H9 (cell line): ENCODE results near the gene HTN3. TPM values are rescaled to one million over a fixed set of nuclear protein-coding genes. Genes with fewer than 3 reads are reported as not detected.

Source experiments
- DNase-seq: peaks from one replicate; pipeline ENCODE4 v3.0.0-alpha.2; 2017
- H2AFZ ChIP-seq: one replicate; pipeline ENCODE4 v1.6.1; 2013; ENCODE audit warnings: mild to moderate bottlenecking, low read length, control low read depth, moderate library complexity
- H2AK5ac ChIP-seq: 2 replicates; pipeline ENCODE4 v1.6.1; 2013; ENCODE audit warnings: low read length, control low read depth, mixed read lengths; ENCODE audit not compliant: insufficient read length
- H2BK120ac ChIP-seq: one replicate; pipeline ENCODE4 v1.6.1; 2013; ENCODE audit warnings: low read depth, mild to moderate bottlenecking, low read length, control low read depth, inconsistent platforms; ENCODE audit not compliant: poor library complexity, severe bottlenecking
- H2BK12ac ChIP-seq: 2 replicates; pipeline ENCODE4 v1.6.1; 2013; ENCODE audit warnings: low read length, control low read depth, mixed read lengths, low read depth; ENCODE audit not compliant: insufficient read length
- H2BK15ac ChIP-seq: 2 replicates; pipeline ENCODE4 v1.6.1; 2013; ENCODE audit warnings: low read depth, low read length, control low read depth
- H2BK20ac ChIP-seq: one replicate; pipeline ENCODE4 v1.6.1; 2013; ENCODE audit warnings: low read depth, mild to moderate bottlenecking, low read length, control low read depth, inconsistent platforms; ENCODE audit not compliant: poor library complexity, severe bottlenecking
- H2BK5ac ChIP-seq: 2 replicates; pipeline ENCODE4 v1.6.1; 2013; ENCODE audit warnings: low read length, control low read depth, mixed read lengths; ENCODE audit not compliant: insufficient read length
- H3K14ac ChIP-seq: 2 replicates; pipeline ENCODE4 v1.6.1; 2013; ENCODE audit warnings: low read length, control low read depth; ENCODE audit not compliant: insufficient read depth
- H3K18ac ChIP-seq: 2 replicates; pipeline ENCODE4 v1.6.1; 2013; ENCODE audit warnings: low read depth, mild to moderate bottlenecking, mixed read lengths, low read length, control low read depth; ENCODE audit not compliant: insufficient read length
- H3K23ac ChIP-seq: 2 replicates; pipeline ENCODE4 v1.6.1; 2013; ENCODE audit warnings: low read length, control low read depth, mixed read lengths, low read depth; ENCODE audit not compliant: insufficient read length
- H3K23me2 ChIP-seq: 2 replicates; pipeline ENCODE4 v1.6.1; 2013; ENCODE audit warnings: low read depth, mild to moderate bottlenecking, mixed read lengths, low read length, control low read depth; ENCODE audit not compliant: insufficient read length, poor library complexity, severe bottlenecking
- H3K27ac ChIP-seq: 2 replicates; pipeline ENCODE4 v1.5.1; 2013; ENCODE audit warnings: low read length, control low read depth, mixed read lengths, low read depth; ENCODE audit not compliant: insufficient read length
- H3K27me3 ChIP-seq: 2 replicates; pipeline ENCODE4 v1.6.1; 2013; ENCODE audit warnings: low read length, control low read depth, inconsistent platforms; ENCODE audit not compliant: insufficient read depth
- H3K4ac ChIP-seq: 2 replicates; pipeline ENCODE4 v1.6.1; 2013; ENCODE audit warnings: low read depth, mild to moderate bottlenecking, control low read depth, inconsistent platforms, low read length, moderate library complexity
- H3K4me1 ChIP-seq: 2 replicates; pipeline ENCODE4 v1.6.1; 2013; ENCODE audit warnings: low read length, control low read depth, inconsistent platforms; ENCODE audit not compliant: insufficient read depth
- H3K4me2 ChIP-seq: 2 replicates; pipeline ENCODE4 v1.6.1; 2013; ENCODE audit warnings: low read length, control low read depth, mixed read lengths; ENCODE audit not compliant: insufficient read length, insufficient read depth
- H3K56ac ChIP-seq: 2 replicates; pipeline ENCODE4 v1.6.1; 2013; ENCODE audit warnings: low read depth, mild to moderate bottlenecking, mixed read lengths, low read length, control low read depth; ENCODE audit not compliant: insufficient read length
- H3K79me1 ChIP-seq: 2 replicates; pipeline ENCODE4 v1.6.1; 2013; ENCODE audit warnings: low read depth, mild to moderate bottlenecking, moderate library complexity, low read length, control low read depth, inconsistent platforms; ENCODE audit not compliant: insufficient read depth, poor library complexity, severe bottlenecking
- H3K79me2 ChIP-seq: 2 replicates; pipeline ENCODE4 v1.6.1; 2013; ENCODE audit warnings: low read length, control low read depth, inconsistent platforms; ENCODE audit not compliant: insufficient read depth
- H3K9ac ChIP-seq: 2 replicates; pipeline ENCODE4 v1.6.1; 2013; ENCODE audit warnings: low read length, control low read depth, mixed read lengths; ENCODE audit not compliant: insufficient read length; ENCODE audit errors: extremely low read depth
- H3K9me3 ChIP-seq: one replicate; pipeline ENCODE4 v1.6.1; 2013; ENCODE audit warnings: low read depth, low read length, inconsistent platforms; ENCODE audit not compliant: control insufficient read depth
- H3T11ph ChIP-seq: one replicate; pipeline ENCODE4 v1.6.1; 2013; ENCODE audit warnings: mild to moderate bottlenecking, low read length, control low read depth, inconsistent platforms
- H4K20me1 ChIP-seq: one replicate; pipeline ENCODE4 v1.6.1; 2013; ENCODE audit not compliant: control insufficient read depth, insufficient read length, insufficient read depth
- H4K5ac ChIP-seq: 2 replicates; pipeline ENCODE4 v1.6.1; 2013; ENCODE audit warnings: low read depth, mild to moderate bottlenecking, mixed read lengths, low read length, control low read depth; ENCODE audit not compliant: insufficient read length
- H4K8ac ChIP-seq: replicated peaks from 2 replicates; pipeline ENCODE4 v1.6.1; 2013; ENCODE audit warnings: low read length, control low read depth, mixed read lengths, low read depth; ENCODE audit not compliant: insufficient read length
- H4K91ac ChIP-seq: 2 replicates; pipeline ENCODE4 v1.6.1; 2013; ENCODE audit warnings: low read depth, mild to moderate bottlenecking, moderate library complexity, mixed read lengths, low read length, control low read depth; ENCODE audit not compliant: insufficient read length
- H3K27ac Mint-ChIP-seq, 3 experiments: 2 replicates in 2 of 3; 3 replicates in 1 of 3; pipeline ENCODE4 v1.8.0; 2020 to 2021; ENCODE audit warnings: mixed read lengths in 3 of 3, mild to moderate bottlenecking in 1 of 3, moderate library complexity in 1 of 3
- H3K27me3 Mint-ChIP-seq: 2 replicates; pipeline ENCODE4 v1.8.0; 2021; ENCODE audit warnings: low read depth, mild to moderate bottlenecking, moderate library complexity, mixed read lengths
- H3K36me3 Mint-ChIP-seq, 3 experiments: 2 replicates in 2 of 3; 3 replicates in 1 of 3; pipeline ENCODE4 v1.8.0; 2020 to 2021; ENCODE audit warnings: low read depth in 3 of 3, mixed read lengths in 3 of 3; ENCODE audit not compliant: insufficient read depth in 1 of 3
- H3K4me1 Mint-ChIP-seq, 2 experiments: 2 replicates each; pipeline ENCODE4 v1.8.0; 2020; ENCODE audit warnings: mixed read lengths in 2 of 2
- H3K4me3 Mint-ChIP-seq, 2 experiments: 2 replicates in 1 of 2; 3 replicates in 1 of 2; pipeline ENCODE4 v1.8.0; 2020 to 2021; ENCODE audit warnings: mild to moderate bottlenecking in 2 of 2, mixed read lengths in 2 of 2, moderate library complexity in 1 of 2
- H3K9me3 Mint-ChIP-seq, 2 experiments: 2 replicates in 1 of 2; 3 replicates in 1 of 2; pipeline ENCODE4 v1.8.0; 2020; ENCODE audit warnings: mild to moderate bottlenecking in 2 of 2, mixed read lengths in 2 of 2, moderate library complexity in 1 of 2
- CTCF ChIP-seq: fragments of 200-600 bp; sonication (generic); conservative IDR thresholded peaks from 3 replicates; pipeline ENCODE4 v1.8.0; 2021; ENCODE audit warnings: antibody characterized with exemption, mild to moderate bottlenecking
- WGBS: extraction: QIAGEN DNeasy Blood & Tissue Kit; methylation state at CpG from one replicate; pipeline ENCODE4 v1.1.7; 2013; ENCODE audit warnings: missing lambda C conversion rate, low lambda C conversion rate, mixed read lengths; ENCODE audit not compliant: insufficient read length; ENCODE audit errors: extremely low coverage; 5-methylcytosine and 5-hydroxymethylcytosine counted together
- total RNA-seq: library from RNA; stranded (reverse); gene quantifications from 2 replicates; pipeline ENCODE4 v1.2.1, GENCODE V29; 2021

HTN3 gene
- total RNA-seq, 1 experiment from 2014 or later = not detected

GRCh38 chr4:70000711-70001110 lies 27.5 kb upstream of the HTN3 start:
- Histone ChIP-seq H3K23ac (no peak overlapping the region), H3K14ac (no peak overlapping the region), H3K79me2 (no peaks in the 10 kb centered on the region), H3K27me3 (no peaks in the 10 kb centered on the region), H4K8ac (no peak overlapping the region), H2BK12ac (no peak overlapping the region), H2BK15ac (no peak overlapping the region), H3K4ac (no peak overlapping the region), H3K27ac (no peak overlapping the region), H3K79me1 (no peaks in the 10 kb centered on the region), H3K9me3 (no peaks in the 10 kb centered on the region), H2AK5ac (no peak overlapping the region), H3T11ph (no peak overlapping the region), H3K56ac (no peak overlapping the region), H4K91ac (no peak overlapping the region), H4K20me1 (no peaks in the 10 kb centered on the region), H2AFZ (no peak overlapping the region), H4K5ac (no peak overlapping the region), H2BK5ac (no peak overlapping the region), H3K9ac (no peak overlapping the region), H2BK120ac (no peak overlapping the region), H3K18ac (no peak overlapping the region), H3K23me2 (no peaks in the 10 kb centered on the region), H3K4me2 (no peak overlapping the region), H2BK20ac (no peak overlapping the region), H3K4me1 (no peaks in the 10 kb centered on the region)
- Mint-ChIP-seq H3K27ac (no peak overlapping the region), H3K9me3 (no peaks in the 10 kb centered on the region), H3K4me3 (no peak overlapping the region), H3K4me1 (peaks cover 0 to 4% of the 10 kb centered on the region in 2 experiments; a peak in 1 of 4 replicates), H3K27me3 (no peaks in the 10 kb centered on the region), H3K36me3 (no peaks in the 10 kb centered on the region)
- no CpG with 5 or more reads among the region's 1 CpG for WGBS
- TF ChIP-seq CTCF = no peak
- no peak for DNase-seq
